IMR-90 (cell line): ENCODE data around the gene FBXL4.

Source experiments
- CTCF ChIP-seq: conservative IDR thresholded peaks from 2 replicates; pipeline ENCODE4 v1.5.1; 2012; ENCODE audit warnings: mild to moderate bottlenecking, low read depth, low read length, improper control_type of control experiment
- FOS ChIP-seq: fragments of 150-350 bp; IDR thresholded peaks from 2 replicates; pipeline ENCODE4 v1.6.1; 2016; ENCODE audit warnings: low read depth, low read length
- MAFK ChIP-seq: IDR thresholded peaks from 2 replicates; pipeline ENCODE4 v1.6.1; 2012; ENCODE audit warnings: low read depth, low read length, improper control_type of control experiment
- NFE2L2 ChIP-seq: fragments of 150-350 bp; IDR thresholded peaks from 2 replicates; pipeline ENCODE4 v1.6.1; 2016; ENCODE audit warnings: low read depth, mild to moderate bottlenecking, low read length
- POLR2A ChIP-seq: IDR thresholded peaks from 2 replicates; pipeline ENCODE4 v1.6.1; 2012; ENCODE audit warnings: mild to moderate bottlenecking, low read depth, low read length
- RFX5 ChIP-seq: IDR thresholded peaks from 2 replicates; pipeline ENCODE4 v1.8.0; 2012; ENCODE audit warnings: low read depth, mild to moderate bottlenecking, low read length, moderate library complexity

- TF ChIP-seq POLR2A = no peak
- no peak for TF ChIP-seq CTCF
- TF ChIP-seq FOS = no peak
- no peak for TF ChIP-seq NFE2L2
- TF ChIP-seq RFX5 = no peak
- TF ChIP-seq MAFK = no peak
Measured at GRCh38 chr6:98929498-98930060, 18.2 kb downstream of the FBXL4 start.
